Amygdala (tissue), 56 donors: ENCODE results near the gene HNRNPK.

Experiments
- DNase-seq, 56 donors: peaks; one replicate each; lab custom pipeline; 2025; lab: John Stamatoyannopoulos, UW

HNRNPK gene

DNA sequence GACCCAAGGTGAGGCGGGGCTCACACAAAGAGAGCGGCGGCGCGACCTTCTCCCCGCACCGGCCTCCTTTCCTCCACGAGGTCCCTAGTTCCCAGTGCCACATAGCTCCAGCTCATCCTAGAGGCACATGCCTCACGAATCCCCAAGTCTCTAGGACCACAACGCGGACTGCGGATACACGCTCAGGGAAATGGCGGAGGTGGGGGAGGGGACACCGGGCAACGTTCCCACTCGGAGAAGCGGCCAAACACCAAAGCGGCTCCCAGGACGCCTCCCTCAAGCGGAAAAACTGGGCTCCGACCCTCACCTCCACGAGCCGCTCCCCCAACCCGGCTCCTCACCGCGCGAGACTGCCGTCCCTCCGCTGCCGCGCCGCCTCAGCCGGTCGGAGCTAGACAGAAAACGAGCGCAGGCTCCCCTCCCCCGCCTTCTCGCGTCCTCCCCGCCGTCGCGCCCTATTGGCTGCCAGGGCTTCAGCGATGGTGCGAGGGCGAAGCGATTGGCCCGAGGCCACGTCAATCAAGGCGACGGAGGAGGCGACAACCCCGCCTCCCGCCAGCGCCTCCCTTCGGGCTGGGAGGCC lies at the start of gene HNRNPK:
TSS of gene HNRNPK (minus strand) at position 404 of the 583 bp plus-strand sequence. CDS start 1,963 bp downstream, outside the sequence.
- DNase-seq, result peak in 55 of 56 donors; percentile 84 to 100 (median 97)

DNA sequence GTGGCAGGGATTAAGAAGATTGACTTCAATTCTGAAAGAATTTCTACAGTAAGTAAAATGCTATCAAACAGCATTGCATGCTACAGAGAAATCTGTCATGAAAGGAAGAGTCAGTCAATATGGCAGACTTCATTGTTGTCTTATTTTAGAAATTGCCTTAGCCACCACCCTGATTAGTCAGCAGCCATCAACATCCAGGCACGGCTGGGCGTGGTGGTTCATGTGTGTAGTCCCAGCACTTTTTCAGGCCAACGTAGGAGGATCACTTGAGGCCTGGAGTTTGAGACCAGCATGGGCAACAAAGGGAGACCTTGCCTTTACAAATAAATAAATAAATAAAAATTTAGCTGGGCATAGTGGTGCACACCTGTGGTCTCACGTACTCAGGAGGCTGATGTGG lies 47.2 kb upstream of the HNRNPK start:
- DNase-seq, result no peak

DNA sequence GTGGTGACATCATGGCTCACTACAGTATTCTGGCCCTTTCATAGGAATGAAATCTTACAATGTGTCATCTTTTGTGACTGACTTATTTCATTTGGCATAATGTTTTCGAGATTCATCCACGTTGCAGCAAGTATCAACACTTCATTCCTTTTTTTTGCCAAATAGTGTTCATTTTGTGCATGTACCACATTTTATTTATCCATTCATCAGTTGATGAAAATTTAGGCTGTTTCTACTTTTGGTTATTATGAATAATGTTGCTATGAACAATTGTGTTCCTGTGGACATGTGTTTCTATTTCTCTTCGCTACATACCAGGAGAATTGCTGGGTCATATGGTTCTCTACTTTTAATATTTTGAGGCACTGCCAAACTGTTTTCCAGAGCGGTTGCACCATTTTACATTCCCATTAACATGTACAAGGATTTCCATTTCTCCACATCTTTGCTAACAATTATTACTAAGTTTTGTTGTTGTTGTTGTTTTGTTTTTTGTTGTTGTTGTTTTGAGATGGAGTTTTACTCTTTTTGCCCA lies 44.1 kb upstream of the HNRNPK start:
- no peak for DNase-seq

DNA sequence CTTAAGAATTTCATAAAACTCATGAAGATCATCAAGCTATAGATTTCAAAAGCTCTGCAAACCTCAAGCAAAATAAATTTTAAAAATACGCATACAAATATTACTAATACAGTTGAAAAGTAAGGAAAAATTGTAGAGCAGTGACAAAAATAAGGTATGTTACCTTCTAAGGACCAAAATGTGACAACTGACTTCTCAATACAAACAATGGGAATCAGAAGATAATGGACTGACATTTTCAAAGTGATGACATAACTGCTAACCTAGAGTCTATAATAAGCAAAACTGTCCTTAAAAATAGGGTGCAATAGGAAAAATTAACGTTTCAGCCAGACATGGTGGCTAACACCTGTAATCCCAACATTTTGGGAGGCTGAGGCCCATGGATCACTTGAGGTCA lies 27.6 kb upstream of the HNRNPK start:
- DNase-seq, result no peak

DNA sequence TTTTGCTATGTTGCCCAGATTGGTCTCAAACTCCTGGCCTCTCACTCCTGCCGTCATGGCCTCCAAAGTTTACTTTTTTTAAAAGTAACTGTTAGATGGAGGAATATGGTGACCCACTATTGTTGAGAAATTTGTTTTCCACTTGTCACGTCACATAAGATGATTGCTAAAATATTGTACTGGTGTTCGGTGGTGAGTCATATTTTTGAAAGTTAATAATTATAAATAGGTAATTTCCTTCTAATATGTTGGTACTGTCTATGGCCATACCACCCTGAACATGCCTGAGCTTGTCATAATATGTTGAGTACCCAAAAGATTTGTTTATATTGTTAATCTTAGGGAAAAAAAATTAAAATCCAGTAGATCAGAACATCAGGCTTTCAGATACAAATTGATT lies 23.2 kb upstream of the HNRNPK start:
- DNase-seq, result no peak

DNA sequence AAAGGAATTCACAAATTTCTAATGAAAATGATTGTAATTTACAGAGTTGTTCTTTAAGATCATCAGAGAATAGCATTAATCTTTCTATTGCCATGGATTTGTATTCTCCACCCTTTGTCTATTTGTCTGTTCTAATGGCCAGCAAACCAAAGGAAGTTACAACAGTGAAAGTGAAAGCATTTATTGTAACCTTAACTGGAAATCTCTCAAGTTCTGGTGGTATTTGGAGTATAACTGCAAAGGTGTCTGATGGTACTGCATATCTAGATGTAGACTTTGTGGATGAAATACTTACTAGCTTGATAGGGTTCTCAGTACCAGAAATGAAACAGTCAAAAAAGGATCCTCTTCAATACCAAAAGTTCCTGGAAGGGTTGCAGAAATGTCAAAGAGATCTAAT lies 22.3 kb upstream of the HNRNPK start:
- no peak for DNase-seq

DNA sequence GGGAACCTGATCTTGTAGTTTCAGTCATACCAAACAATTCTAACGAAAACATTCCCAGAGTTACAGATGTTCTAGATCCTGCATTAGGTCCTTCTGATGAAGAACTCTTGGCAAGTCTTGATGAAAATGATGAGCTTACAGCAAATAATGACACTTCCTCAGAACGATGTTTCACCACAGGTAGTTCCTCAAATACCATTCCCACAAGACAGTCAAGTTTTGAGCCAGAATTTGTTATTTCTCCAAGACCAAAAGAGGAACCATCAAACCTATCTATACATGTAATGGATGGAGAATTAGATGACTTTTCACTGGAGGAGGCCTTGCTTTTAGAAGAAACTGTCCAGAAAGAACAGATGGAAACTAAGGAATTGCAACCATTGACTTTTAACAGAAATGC lies 21.6 kb upstream of the HNRNPK start:
- DNase-seq, result no peak

DNA sequence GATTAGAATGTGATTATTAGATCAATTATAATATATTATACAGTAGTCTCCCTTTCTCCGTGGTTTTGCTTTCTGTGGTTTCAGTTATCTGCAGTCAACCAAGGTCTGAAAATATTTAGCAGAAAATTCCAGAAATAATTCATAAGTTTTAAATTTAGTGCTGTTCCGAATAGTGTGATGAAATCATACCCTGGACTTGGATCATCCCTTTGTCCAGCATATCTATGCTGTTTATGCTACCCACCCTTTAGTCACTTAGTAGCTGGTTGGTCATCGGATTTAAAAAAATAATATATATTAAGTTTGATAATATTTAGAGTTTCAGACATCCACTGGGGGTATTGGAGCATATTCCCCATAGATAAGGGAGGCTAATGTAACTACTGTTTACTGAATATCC lies 20.2 kb upstream of the HNRNPK start:
- DNase-seq, result no peak

DNA sequence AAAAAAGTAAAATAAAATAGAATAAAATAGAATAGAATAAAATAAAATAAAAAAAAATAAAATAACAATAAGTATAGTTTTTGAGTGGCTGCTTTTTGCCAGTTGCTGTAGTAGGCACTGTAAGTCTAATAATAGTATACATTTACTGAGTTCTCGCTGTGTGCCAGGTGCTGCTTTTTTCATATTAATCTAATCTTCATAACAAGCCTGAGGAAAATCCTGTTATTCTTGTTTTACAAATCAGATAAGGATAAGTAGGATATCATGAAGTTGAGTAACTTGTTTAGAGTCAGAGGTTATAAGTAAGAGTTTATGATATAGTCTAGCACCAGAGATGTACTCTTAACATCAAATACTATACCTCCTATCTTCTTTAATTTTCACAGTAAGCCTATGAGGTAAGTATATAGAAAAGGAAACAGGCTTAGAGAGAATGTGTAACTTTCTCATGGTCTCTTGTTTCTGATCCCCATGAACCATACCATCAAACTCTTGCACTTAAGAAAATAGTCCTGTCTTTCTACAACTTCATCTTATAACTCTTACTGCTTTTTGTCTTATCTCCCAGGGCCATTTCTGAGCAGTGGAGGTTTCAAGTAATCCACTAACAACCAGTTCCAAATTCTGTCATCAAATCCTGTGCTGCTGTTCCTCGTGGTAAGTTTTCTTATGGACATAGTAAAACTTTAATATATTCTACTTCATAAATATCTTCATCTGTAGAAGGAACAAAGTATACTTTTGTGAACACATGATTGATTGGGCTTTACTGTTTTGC lies 19.3 kb upstream of the HNRNPK start:
- DNase-seq, result no peak

DNA sequence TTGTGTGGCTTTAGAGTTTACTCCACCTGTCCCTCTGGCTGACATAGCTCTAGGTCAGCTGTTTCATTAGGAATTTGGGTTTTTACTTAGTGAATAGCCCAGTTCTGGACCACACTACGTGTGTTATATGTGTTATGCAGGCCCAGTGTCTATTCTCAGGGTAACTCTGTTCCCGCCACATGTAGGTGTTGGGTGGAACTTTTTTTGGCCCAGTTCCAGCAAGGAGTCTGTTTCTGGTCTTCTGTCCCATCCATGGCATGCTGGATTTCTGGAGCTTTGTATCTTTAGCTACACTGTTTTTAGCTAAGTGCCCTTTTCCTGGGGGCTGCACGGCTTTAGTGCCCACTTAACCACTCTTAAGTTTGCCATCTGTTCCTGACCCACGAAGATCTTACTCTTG lies 16.1 kb upstream of the HNRNPK start:
- DNase-seq, result no peak

DNA sequence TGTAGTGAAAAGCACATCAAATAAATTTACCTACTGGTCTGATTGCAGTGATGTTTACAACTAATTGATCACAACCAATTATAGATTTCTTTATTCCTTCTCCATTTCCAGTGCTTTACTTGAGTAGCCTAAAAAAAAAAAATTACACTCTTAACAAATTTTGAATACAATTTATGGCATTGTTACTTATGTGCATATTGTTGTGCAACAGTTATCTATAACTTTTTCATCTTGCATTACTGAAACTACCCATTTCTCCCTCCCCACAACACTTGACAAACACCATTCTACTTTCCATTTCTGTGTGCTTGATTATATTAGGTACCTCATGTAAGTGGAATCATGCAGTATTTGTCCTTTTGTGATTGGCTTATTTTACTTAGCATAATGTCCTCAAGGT lies 12.9 kb upstream of the HNRNPK start:
- DNase-seq, result no peak

DNA sequence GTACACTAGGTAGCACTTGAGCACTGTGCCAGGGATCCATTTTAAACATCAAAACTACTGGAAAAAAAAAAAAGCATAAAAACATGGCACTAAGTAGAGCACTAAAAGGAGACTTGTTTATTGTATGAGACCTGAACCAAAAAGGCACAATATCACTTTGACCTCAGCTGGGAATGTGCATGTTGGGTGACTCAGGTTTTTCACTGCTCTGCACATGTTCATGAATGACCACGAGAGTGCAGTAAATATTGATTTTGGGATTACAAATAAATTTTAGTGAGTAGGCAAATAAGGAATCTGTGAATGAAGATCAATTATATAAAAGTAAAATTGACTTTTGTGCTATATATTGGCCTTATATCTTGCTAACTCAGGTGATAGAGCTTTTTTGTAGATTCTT lies 12.4 kb upstream of the HNRNPK start:
- DNase-seq, result no peak

DNA sequence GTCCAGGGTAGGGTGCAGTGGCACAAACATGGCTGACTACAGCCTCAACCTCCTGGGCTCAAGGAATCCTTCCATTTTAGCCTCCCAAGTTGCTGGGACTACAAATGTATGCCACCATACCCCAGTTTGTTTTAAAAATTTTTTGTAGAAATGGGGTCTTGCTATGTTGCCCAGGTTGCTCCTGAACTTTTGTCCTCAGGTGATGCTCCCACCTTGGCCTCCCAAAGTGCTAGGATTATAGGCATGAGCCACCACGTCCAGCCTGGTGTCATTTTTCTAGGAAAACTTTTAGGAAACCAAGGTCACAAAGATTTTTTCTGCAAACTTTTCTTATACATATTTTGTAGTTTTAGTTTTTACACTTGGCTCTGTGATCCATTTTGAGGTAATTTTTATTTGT lies 11.3 kb upstream of the HNRNPK start:
- no peak for DNase-seq

DNA sequence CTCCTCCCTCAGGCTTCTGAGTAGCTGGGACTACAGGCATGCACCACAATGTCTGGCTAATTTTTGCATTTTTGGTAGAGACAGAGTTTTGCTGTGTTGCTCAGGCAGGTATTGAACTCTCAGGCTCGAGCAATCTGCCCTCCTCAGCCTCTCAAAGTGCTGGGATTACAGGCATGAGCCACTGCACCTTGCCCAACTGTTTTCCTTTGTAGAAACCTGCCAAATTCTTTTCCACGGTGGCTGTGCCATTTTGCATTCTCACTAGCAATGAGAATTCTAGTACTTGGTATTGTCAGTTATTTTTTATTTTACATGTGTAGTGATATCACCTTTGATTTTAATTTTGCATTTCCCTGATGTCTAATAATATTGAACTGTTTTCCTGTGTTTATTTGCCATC lies 8.4 kb upstream of the HNRNPK start:
- no peak for DNase-seq

DNA sequence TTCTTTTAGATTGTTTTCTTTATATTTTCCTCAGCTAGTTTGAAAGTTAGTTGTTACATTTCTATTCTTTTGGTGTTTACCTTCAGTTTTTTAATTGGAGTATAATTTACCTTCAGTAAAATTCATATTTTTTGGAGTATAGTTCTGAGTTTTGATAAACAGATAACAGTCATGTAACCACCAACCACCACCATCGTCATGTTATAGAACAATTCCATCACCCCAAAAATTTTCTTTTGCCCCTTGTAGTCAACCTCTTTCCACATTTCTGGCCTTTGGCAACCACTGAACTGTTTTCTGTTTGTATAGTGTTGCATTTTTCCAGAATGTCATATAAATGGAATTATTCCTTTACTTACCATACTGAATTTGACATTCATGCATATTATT lies 7.4 kb upstream of the HNRNPK start:
- no peak for DNase-seq

DNA sequence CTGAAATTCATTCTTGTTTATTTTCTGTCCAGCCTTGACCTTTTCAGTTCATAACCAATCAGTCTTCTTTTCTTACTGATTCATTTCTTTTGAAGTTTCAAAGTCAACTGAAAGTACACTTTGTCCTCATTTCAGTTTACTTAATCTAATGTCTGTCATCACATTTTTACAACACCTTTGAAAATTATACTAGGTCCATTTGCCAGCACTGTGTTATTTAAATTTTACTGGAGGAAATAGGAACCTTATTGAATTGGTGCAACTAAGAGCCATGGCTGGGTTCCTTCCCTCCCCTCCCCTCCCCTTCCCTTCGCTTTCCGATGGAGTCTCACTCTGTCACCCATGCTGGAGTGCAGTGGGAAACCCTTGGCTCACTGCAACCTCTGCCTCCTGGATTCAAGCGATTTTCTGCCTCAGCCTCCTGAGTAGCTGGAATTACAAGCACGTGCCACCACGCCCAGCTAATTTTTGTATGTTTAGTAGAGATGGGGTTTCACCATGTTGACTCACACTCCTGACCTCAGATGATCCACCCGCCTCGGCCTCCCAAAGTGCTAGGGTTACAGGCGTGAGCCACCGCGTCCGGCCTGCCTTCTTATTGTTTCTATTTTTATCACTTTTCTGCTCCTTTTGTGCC lies 6.9 kb upstream of the HNRNPK start:
- no peak for DNase-seq

DNA sequence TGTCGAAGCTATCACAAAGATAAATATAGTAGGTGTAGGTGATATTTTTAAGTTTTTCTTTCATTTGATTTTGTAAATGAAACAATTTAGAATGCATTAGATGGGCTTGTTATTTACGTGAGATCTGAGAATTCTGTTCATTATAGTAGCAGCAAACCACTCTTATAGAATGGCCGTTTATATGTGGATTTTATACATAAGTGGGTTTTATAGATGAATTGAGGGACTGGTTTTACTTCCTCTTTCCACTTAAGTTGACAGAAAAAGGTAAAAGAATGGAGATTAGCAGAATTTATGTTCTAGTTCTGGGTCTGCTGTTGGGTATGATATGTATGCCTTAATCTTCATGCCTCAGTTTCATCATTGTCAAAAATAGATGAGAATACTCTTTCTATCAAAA lies 6.2 kb upstream of the HNRNPK start:
- no peak for DNase-seq

DNA sequence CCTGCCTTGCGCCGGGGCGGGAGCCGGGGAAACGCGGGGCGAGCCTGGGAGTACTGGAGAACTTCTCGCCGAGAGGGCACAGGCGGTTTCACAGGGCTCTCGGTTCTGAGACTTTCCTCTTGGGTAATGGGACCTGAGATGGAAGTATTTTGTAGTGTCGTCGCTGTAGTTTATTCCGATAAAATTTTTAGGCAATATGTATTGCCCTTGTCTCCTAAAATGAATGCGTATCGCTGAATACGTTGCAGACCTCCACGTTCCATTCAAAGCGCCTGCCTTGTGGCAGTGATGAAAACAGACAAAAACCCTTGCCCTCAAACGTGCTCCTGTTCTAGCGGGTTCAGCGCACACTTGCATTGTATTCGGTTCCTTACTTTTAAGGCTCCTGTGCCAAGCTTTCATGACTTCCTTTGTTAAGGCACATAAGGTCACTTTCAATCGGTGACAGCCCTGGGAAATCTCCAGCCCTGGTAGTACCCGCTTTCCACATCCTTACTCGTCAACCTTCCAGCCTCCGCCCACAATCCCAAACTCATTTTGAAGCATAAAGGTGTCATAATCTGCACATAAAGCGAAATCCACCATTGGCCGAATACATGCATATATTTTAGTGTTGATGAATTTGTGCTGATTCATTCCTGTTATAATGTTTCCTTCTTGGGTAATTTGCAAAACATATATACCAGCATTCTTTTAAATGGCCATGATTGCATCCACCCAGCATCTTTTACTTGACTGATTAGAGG lies 1.3 kb upstream of the HNRNPK start:
- peak in 6 of 56 donors; percentile 7 to 61 (median 26) for DNase-seq

DNA sequence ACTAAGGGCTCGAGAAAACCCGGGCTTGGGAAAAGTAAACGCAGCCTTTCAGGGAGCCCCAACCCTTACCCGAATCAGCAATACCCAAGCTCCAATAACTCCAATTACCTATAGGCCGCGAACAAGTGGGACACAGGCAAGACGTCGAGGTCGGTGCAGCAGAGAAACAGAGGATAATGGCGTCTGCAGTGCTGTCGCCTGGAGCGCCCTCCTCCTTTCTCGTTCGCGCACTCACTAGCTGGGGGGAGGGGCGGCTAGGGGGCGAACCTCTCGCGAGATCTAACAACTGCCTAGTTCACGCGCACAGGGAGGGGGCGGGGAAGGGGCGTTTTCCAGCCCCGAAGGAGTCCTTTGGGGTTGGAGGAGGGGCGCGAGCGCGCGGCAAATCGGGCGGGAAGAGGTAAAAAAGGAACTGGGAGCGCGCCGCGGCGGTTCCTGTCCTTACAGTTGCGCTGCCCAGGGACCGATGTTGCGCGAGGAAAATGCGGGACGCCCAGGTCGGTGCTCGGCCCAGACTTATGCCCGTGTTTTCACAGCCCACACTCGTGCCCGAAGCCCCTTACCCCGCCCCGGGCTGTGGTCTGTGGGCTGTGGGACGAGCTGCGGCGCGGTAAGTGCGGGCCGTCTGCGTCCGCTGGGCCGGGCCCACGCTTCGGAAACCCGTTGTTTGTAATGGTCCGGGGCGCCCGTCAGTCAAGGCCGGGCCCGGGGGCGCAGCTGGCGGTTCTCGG lies 545 bp upstream of the HNRNPK start, which contains the start of gene RMI1:
TSS of gene RMI1 (plus strand) at position 411 of the 731 bp plus-strand sequence. CDS start 20,182 bp downstream, outside the sequence.
- peak; percentile 84 to 100 (median 97) for DNase-seq
